H1 (cell line): ENCODE data around the gene AURKB. TPM values are rescaled to one million over a fixed set of nuclear protein-coding genes. Genes with fewer than 3 reads are reported as not detected.
A peak's percentile ranks its signal among the peaks of the same experiment; 100 is the strongest.

Experiments
- ASH2L ChIP-seq: fragments of 200-600, 300-600 bp; sonication (generic); IDR thresholded peaks from one replicate; pipeline ENCODE4 v1.7.1; 2017; ENCODE audit warnings: low read length
- BACH1 ChIP-seq: IDR thresholded peaks from 2 replicates; pipeline ENCODE4 v1.6.1; 2012; ENCODE audit warnings: low read length, improper control_type of control experiment
- BCL11A ChIP-seq, 2 experiments: IDR thresholded peaks; one replicate each; pipeline ENCODE4 v1.6.1; 2011; ENCODE audit warnings: low read depth in 2 of 2, low read length in 2 of 2, mild to moderate bottlenecking in 2 of 2
- CBX8 ChIP-seq: fragments of 300-800, 300-1000 bp; sonication (generic); IDR thresholded peaks from 2 replicates; pipeline ENCODE4 v1.7.1; 2016; ENCODE audit warnings: low read depth, low read length, borderline replicate concordance
- CHD1 ChIP-seq: IDR thresholded peaks from 2 replicates; pipeline ENCODE4 v1.6.1; 2012; ENCODE audit warnings: low read depth, low read length, improper control_type of control experiment
- FOSL1 ChIP-seq: IDR thresholded peaks from 2 replicates; pipeline ENCODE4 v1.6.1; 2011; ENCODE audit warnings: mild to moderate bottlenecking, low read depth, low read length, moderate library complexity; ENCODE audit not compliant: insufficient read depth
- HDAC2 ChIP-seq, 2 experiments: fragments of 300-600 bp in 1 of 2; sonication (generic) in 1 of 2; IDR thresholded peaks; 2 replicates each; pipeline ENCODE4 v1.6.1; 2011 to 2012; ENCODE audit warnings: low read depth in 2 of 2, low read length in 2 of 2, mild to moderate bottlenecking in 2 of 2, moderate library complexity in 2 of 2, borderline replicate concordance in 1 of 2, inconsistent platforms in 1 of 2
- JUN ChIP-seq: IDR thresholded peaks from 2 replicates; pipeline ENCODE4 v1.6.1; 2011; ENCODE audit warnings: low read depth, mild to moderate bottlenecking, improper control_type of control experiment, low read length
- KDM1A ChIP-seq: fragments of 200-600, 300-600 bp; sonication (generic); IDR thresholded peaks from 2 replicates; pipeline ENCODE4 v1.7.1; 2016; ENCODE audit warnings: mild to moderate bottlenecking, low read length, borderline replicate concordance
- NRF1 ChIP-seq: IDR thresholded peaks from 2 replicates; pipeline ENCODE4 v1.6.1; 2011; ENCODE audit warnings: mild to moderate bottlenecking, low read depth, low read length, improper control_type of control experiment
- PHF8 ChIP-seq: fragments of 200-600 bp; sonication (generic); conservative IDR thresholded peaks from 2 replicates; pipeline ENCODE4 v1.7.1; 2012; ENCODE audit warnings: low read depth, mild to moderate bottlenecking, inconsistent platforms, low read length, moderate library complexity
- POLR2AphosphoS5 ChIP-seq: IDR thresholded peaks from 2 replicates; pipeline ENCODE4 v1.6.1; 2011; ENCODE audit warnings: low read depth, low read length
- RFX5 ChIP-seq: IDR thresholded peaks from 2 replicates; pipeline ENCODE4 v1.6.1; 2011; ENCODE audit warnings: low read depth, low read length, improper control_type of control experiment, borderline replicate concordance
- SRF ChIP-seq: IDR thresholded peaks from 2 replicates; pipeline ENCODE4 v1.6.1; 2011; ENCODE audit warnings: mild to moderate bottlenecking, low read depth, low read length, moderate library complexity
- TEAD4 ChIP-seq: IDR thresholded peaks from 2 replicates; pipeline ENCODE4 v1.6.1; 2012; ENCODE audit warnings: low read depth, low read length, inconsistent platforms, mixed read lengths
- YY1 ChIP-seq: IDR thresholded peaks from 2 replicates; pipeline ENCODE4 v1.6.1; 2011; ENCODE audit warnings: low read depth, mild to moderate bottlenecking, low read length
- ZNF274 ChIP-seq: IDR thresholded peaks from 2 replicates; pipeline ENCODE4 v1.7.0; 2012; ENCODE audit warnings: low read length, borderline replicate concordance; ENCODE audit errors: extremely low read depth
- polyA plus RNA-seq, 7 experiments: library from polyadenylated mRNA; depleted of rRNA in 3 of 7; stranded (reverse) in 5 of 7; unstranded in 2 of 7; fragments of >200 nt in 5 of 7; fragments of 200-250 nt in 2 of 7; gene quantifications; 1 replicate in 5 of 7; 2 replicates in 1 of 7; 4 replicates in 1 of 7; pipeline versions ENCODE4 v1.2.1 to v1.2.3, GENCODE V29; 2011 to 2013; ENCODE audit warnings: missing spikeins in 2 of 7, mixed read lengths in 2 of 7
- total RNA-seq: library from RNA; stranded (reverse); fragmentation: NEBNext Ultra II Directional; extraction: Animal tissue kit (Norgen Biotek cat#: 25700); gene quantifications from 2 replicates; pipeline ENCODE4 v1.2.1, GENCODE V29; 2021
- TF ChIP-seq, protein P1 (sequence below), 3 experiments: IDR thresholded peaks; 1 replicate in 2 of 3; 2 replicates in 1 of 3; pipeline versions ENCODE4 v1.5.1 to v1.6.1; 2011; ENCODE audit warnings: low read length in 3 of 3, mild to moderate bottlenecking in 3 of 3, inconsistent platforms in 2 of 3, low read depth in 1 of 3, moderate library complexity in 1 of 3; ENCODE audit not compliant: insufficient read depth in 1 of 3; ENCODE audit errors: control extremely low read depth in 1 of 3
- TF ChIP-seq, protein P2 (sequence below): IDR thresholded peaks from 2 replicates; pipeline ENCODE4 v1.6.1; 2011; ENCODE audit warnings: low read depth, mild to moderate bottlenecking, low read length; ENCODE audit not compliant: insufficient read depth
- TF ChIP-seq, protein P3 (sequence below): IDR thresholded peaks from 2 replicates; pipeline ENCODE4 v1.6.1; 2011; ENCODE audit warnings: low read length, improper control_type of control experiment

Gene AURKB
- total and polyA plus RNA-seq, 2 of the 8 experiments (the other 6 are each of a cell fraction or from before 2014, with no cell fraction given) = 102 to 160 TPM

DNA sequence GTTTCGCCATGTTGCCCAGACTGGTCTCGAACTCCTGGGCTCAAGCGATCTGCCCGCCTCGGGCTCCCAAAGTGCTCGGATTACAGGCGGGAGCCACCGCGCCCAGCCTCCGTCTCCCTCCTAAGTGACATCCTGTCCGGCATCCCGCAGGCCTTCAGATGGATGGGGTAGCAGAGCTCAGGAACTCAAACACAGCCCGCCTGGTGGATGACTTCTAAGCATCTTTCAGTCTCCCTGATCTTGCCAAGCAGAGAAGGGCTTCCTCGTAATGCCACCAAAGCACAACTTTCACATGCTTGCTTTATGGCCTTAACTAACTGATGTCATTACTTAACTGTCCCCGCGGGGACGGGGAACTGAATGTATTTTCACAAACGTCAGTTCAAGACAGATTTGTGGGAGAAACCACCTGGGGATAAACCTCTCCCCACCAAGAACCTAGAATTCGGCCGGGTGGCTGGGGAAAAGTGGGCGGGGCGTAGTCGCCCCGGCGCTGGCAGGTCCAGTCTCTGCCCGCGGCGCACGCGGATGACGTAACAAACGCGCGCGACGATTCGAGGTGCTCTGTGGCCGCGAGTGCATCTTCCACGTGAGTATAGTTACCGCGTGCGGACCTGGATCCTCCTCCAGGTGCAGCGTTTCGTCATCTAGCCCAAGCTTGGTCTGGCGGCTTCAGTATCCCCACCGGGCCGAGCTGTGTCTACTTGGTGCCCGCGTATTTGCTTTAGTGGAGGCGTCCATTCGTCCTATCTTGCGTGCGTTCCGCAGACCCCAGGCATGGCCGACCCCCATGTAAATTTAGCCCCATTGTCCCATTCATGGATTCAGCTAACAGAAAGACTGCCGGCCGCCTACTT, 38.6 kb upstream of the AURKB start, which contains the start of gene PFAS (continued):
- TF ChIP-seq HDAC2 (IDR thresholded peaks at IDR 0.05; ENCODE audit: borderline replicate concordance in 1 of 2, low read depth in 2 of 2, low read length in 2 of 2) = peak; percentile 52 to 83; a peak in 3 of 4 replicates
- TF ChIP-seq, protein P1, sequence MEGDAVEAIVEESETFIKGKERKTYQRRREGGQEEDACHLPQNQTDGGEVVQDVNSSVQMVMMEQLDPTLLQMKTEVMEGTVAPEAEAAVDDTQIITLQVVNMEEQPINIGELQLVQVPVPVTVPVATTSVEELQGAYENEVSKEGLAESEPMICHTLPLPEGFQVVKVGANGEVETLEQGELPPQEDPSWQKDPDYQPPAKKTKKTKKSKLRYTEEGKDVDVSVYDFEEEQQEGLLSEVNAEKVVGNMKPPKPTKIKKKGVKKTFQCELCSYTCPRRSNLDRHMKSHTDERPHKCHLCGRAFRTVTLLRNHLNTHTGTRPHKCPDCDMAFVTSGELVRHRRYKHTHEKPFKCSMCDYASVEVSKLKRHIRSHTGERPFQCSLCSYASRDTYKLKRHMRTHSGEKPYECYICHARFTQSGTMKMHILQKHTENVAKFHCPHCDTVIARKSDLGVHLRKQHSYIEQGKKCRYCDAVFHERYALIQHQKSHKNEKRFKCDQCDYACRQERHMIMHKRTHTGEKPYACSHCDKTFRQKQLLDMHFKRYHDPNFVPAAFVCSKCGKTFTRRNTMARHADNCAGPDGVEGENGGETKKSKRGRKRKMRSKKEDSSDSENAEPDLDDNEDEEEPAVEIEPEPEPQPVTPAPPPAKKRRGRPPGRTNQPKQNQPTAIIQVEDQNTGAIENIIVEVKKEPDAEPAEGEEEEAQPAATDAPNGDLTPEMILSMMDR (IDR thresholded peaks at IDR 0.05; ENCODE audit: control extremely low read depth in 1 of 3, insufficient read depth in 1 of 3, low read depth in 1 of 3, low read length in 3 of 3) = no peak
- peak; percentile 85 for TF ChIP-seq SRF
- TF ChIP-seq BACH1 = peak; percentile 91
- TF ChIP-seq PHF8 = peak; percentile 89
- no peak for TF ChIP-seq JUN
- TF ChIP-seq NRF1 = no peak
- no peak for TF ChIP-seq FOSL1
- peak; percentile 80; the same call in 1 of the 2 replicates for TF ChIP-seq YY1
- TF ChIP-seq, protein P2, sequence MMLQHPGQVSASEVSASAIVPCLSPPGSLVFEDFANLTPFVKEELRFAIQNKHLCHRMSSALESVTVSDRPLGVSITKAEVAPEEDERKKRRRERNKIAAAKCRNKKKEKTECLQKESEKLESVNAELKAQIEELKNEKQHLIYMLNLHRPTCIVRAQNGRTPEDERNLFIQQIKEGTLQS = peak; percentile 92
- no peak for TF ChIP-seq ZNF274
- no peak for TF ChIP-seq CBX8
- no peak for TF ChIP-seq KDM1A
- no peak for TF ChIP-seq TEAD4
- no peak for TF ChIP-seq CHD1
- no peak for TF ChIP-seq BCL11A (IDR thresholded peaks at IDR 0.05; ENCODE audit: low read depth in 2 of 2, low read length in 2 of 2)
- TF ChIP-seq, protein P3, sequence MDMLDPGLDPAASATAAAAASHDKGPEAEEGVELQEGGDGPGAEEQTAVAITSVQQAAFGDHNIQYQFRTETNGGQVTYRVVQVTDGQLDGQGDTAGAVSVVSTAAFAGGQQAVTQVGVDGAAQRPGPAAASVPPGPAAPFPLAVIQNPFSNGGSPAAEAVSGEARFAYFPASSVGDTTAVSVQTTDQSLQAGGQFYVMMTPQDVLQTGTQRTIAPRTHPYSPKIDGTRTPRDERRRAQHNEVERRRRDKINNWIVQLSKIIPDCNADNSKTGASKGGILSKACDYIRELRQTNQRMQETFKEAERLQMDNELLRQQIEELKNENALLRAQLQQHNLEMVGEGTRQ = peak; percentile 2; the same call in 1 of the 2 replicates
- TF ChIP-seq POLR2AphosphoS5 = peak; percentile 98
- TF ChIP-seq RFX5 = no peak
- peak; percentile 99 for TF ChIP-seq ASH2L
